ENCODE measurements around the gene KCTD16.

KCTD16 gene

DNA sequence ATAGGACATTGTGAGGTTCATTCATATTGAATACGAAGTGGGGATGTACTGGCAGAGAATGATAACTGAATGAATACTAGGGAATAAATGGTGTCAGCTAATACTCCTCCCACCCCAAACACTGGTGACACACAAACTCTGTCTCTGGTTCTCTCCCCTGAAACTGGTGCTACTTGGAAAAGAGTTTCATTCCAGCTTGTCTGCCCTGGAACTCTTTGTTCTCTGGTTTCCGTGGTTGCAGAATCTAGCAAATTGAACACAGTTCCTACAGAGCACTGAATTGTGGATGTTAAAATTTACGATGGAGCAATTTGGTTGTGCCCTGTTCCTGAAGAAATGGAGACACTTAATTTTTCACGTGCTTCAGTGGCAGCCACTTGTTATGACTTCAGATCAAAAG lies 181.7 kb downstream of the KCTD16 start:
- DNase-seq: no peak

GRCh38 chr5:144352732-144353317 lies 182.2 kb downstream of the KCTD16 start:
- DNase-seq: no peak

- DNase-seq: no peak
Measured at GRCh38 chr5:144356489-144356888, 185.8 kb downstream of the KCTD16 start.

- no peak for DNase-seq
Measured at GRCh38 chr5:144361406-144361805, 190.7 kb downstream of the KCTD16 start.

DNA sequence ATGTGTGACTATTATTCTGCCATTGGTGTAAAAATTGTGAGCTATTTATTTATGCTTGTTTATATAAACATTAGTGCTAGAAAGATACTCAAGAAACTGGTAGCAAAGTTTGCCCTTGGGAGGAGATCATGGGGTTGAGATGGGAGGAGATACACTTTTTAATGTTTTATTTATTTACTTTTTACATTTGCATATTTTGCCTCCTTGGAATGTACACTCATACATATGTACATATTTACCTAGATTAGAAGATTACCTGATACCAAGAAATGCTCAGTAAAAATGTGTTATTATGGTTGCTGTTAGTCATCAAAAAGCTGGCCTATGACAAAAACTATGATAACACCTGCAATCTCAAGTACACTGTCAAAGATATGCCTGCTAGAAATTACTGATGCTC lies 195.2 kb downstream of the KCTD16 start:
- no peak for DNase-seq

DNA sequence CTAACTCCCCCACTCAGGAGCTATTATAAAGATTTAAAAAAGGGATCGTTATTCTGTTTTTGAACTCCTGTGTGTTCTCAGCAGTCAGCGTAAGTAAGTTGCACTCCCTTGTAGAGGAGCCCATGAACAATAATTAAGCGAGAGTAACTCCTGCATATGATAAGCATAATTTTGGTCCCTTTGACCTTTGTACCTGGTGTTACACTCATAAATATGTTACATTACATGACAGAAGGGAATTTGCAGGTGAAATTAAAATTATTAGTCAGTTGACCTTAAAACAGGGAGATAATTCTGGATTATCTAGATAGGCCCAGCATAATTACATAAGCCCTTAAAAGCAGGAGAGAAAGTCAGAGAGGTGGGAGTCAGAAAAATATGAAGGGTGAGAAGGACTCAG lies 197.3 kb downstream of the KCTD16 start:
- DNase-seq: no peak

DNA sequence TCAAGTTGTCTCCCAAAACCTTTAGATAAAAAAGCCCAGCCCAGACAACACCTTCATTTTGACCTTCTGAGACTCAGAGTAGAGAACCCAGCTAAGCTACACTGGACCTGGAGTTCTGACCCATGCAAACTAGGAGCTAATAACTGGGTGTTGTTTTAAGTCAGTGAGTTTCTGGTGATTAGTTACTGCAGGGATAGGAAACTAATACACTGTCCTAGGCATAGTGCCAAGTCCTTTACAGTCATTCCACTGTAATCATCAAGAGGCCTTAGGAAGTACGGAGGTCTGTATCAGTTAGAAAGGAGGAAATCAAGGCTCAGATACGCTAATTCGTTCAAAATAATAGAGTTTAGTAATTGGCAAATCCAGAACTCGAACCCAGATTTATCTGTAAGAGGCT lies 197.9 kb downstream of the KCTD16 start:
- DNase-seq: no peak

- no peak for DNase-seq
Measured at GRCh38 chr5:144369006-144369405, 198.3 kb downstream of the KCTD16 start.

DNA sequence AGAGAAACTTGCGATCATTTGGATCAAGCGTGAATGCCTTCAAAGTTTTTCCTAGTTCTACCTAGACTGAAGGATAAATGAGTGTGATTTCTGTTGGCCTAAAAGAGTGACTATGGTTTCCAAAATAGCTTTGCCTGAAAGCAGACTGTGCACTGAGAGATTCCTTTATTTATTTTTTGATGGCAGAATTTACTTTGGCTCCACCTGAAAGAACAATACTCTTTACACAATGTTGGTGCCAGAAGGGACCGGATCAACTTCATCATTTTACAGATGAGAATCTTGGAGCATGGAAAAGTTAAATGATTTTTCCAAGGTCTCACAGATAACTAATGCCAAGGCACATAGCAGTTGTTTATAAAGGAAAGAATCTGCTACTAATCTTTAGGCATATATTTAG lies 199.6 kb downstream of the KCTD16 start:
- no peak for DNase-seq

DNA sequence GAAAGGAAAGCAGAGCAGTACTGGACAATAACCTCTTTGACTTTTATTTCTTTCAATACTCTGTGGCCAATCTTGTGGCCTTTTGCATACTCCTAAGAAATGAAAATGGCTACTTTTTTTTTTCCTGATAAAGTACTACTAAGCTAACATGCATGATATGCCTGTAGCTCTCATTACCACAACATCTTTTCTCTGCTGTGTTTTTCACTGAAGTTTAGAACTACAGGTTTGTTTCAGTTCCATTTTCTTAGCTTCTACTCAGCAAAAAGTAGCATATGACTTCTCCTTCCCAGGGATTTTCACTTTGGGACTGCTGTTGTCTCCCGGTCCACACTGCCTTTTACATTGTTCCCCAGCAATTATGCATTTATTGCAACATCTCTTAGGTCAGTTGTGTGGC lies 204.0 kb downstream of the KCTD16 start:
- no peak for DNase-seq

DNA sequence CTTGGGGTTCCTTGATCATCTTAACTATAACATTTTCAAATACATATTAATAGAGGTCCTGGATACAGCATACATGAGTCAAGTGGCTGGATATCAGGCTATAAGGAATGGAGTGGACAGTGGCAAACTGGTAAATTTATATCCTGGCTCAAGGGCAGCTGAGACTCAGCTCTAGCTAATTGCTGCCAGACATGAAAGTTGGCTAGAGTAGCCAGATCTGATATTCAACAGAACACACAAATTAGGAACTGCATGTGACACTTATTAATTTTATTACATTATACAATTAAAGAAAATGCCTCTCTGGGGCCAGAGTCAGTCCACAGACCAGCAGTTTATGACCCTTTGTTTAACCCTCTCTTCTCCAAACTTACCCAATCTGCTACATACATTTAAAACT lies 206.5 kb downstream of the KCTD16 start:
- no peak for DNase-seq

- no peak for DNase-seq
Measured at GRCh38 chr5:144378681-144379080, 208.0 kb downstream of the KCTD16 start.

GRCh38 chr5:144385597-144385996 lies 214.9 kb downstream of the KCTD16 start:
- DNase-seq: no peak

DNA sequence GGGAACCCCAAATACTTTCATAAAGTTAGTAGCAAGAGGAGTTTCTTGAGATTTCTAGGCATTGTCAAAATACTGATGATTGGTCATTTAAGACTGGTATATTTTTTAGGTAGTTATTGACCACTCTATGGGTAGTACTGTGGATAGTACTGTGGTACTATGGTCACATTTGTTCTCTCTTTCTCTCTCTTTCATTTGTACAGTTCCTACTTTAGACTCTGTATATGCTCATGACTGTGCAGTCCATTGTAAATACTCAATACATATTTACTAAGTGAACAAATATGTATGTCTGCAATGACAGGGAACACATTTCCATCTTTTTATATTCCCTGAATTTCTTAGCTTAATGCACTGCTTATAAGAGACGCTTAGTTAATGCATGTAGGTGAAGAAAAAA lies 215.6 kb downstream of the KCTD16 start:
- no peak for DNase-seq

DNA sequence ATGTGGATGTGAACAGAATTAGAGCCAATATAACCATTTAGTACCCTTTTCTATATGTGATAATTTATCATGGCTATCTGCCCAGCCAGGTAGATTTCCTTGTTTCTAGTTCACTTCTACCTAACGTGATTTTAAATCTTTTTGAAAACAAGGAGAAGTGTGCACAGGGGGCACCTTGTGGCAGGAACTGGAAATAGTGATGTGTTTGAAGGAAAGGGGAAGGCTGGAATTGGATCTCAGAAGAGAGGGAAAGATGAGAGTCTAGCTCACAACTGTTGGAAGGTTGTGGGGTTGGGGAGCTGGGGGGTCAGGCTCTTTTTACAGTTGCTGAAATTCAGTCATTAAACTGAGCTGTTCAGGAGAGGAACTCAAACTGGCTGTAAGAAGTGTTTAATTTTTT lies 219.5 kb downstream of the KCTD16 start:
- no peak for DNase-seq

DNA sequence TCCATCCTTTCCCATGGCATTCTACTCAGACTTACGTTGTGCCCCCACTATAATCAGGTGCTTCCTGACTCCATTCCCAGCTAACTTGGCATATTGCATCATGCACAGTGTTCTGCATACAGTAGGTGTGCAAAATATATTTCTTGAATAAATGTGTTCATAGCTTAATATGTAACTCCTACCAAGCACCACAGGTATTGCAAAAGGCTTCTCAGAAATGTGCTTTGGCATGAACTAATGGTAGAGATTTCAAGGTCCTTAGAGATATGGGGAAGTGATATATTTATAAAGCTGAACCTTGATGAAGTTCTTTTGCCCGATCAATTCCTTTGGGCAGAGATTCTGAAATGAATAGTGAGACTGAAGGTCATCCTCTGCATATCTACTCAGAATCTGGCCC lies 220.4 kb downstream of the KCTD16 start:
- no peak for DNase-seq

DNA sequence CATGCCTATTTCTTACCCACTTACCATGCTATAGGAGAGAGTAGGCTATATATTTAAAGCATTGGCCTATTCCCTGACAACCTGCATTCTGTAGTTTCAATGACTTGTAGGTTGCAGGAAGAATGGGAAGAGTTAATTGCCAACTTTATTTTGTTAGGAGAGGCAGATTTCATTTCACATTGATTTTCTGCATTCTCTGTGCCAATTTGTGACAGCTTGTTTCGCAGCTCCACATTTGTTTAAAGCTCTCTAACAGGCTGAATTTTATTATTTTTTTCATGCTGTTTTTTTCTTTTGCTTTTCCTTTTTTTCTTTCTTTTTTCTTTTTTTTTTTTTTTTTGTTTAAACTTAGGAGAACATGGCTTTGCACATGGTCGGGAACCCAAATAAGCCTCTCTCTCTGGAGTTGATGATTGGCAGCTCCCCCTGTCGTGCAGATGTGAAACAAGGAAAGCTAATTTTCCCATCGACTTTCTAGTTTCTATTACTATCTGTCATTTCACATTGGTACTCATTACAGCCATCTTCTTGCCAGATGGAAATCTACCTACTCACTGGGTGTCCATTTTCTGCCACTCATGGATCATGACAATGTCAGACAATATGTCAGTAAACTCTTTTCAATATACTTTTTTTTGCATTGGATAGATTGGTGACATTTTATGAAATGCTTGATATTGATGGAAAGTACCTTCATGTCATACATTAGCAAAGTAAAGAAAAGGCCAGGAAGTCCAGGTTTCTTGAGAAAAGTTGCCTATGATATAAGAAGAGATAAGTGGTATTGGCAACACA lies 223.2 kb downstream of the KCTD16 start:
- no peak for DNase-seq

DNA sequence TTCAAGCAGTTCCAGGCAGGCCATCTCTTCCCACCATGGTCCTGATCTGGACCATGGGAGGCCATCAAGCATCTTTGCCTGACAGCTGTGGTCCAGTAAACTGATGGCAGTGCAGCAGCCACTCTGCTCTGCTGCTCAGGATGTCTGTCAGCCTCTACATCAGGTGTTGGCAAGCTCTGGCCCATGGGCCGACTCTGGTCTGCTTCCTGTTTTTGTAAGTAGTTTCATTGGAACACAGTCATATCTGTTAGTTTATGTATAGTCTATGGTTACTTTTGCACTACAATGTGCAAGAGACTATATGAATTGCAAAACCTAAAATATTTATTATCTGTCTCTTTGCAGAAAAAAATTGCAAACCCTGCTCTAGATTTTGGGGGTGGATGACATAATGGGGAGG lies 225.0 kb downstream of the KCTD16 start:
- no peak for DNase-seq

GRCh38 chr5:144403058-144403457 lies 232.4 kb downstream of the KCTD16 start:
- DNase-seq: no peak

GRCh38 chr5:144403817-144404420 lies 233.2 kb downstream of the KCTD16 start:
- DNase-seq: no peak

GRCh38 chr5:144404672-144405071 lies 234.0 kb downstream of the KCTD16 start:
- no peak for DNase-seq

- no peak for DNase-seq
Measured at GRCh38 chr5:144405991-144406390, 235.3 kb downstream of the KCTD16 start.

DNA sequence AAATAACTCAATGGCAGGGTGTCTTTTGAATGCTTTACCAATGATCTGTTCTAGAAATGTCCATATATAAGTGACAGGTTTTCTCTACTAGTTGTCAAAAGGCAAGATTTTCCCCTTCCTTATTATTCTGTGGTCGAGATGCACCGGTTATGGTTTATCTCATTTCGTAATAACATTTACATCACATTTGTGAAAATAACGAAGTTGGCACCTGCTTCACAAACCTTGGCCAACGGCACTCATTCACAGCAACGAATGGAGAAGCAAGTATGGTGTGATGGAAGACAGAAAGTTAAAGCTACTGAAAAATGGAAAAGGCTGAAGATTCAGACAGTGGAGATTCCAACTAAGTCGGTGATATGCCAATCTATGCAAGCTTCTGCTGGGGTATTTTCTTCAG lies 235.8 kb downstream of the KCTD16 start:
- DNase-seq: no peak

DNA sequence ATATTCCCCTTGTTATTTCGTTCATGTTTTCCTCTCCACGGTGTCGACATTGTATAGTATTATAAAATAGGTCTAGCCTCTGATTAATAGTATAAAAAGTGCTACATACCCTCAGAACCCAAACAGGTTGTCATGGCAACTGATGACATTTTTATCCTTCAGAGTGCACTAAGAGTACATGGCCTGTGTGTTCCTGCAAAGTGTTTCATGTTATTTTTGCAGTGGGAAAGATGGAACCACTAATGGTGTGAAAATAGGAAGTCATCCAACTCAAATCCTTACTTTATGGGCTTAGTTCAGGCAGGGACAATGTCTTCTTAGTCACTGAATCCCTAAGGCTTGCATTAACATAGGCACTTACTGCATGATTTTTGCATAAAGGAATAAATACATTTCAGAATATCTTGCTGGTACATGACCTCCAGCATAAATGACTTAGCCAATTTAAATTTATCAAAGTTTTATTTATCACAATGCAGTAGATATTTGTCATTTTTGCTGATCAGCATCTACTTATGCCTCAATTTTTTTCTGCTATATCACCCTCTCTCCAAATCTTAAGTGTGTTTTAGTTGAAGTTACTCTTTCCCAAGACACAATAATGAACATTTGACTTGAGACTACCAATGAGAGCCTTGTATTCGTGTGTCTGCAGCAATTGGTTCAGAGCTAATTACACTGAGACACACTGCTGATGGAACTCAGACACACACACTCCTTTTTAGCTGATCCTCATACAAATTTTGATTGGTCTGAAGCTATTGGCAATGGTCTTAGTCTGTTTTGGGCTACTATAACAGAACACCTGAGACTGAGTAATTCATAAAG lies 243.7 kb downstream of the KCTD16 start:
- no peak for DNase-seq
